Calu3 (cell line): ENCODE data around the gene S100A13. TPM values are rescaled to one million over a fixed set of nuclear protein-coding genes. Genes with fewer than 3 reads are reported as not detected.

ENCODE experiments used
- BruUV-seq: library from RNA; stranded (reverse); fragments of 400-500 nt; replicated peaks from 2 replicates; lab custom pipeline; 2021; lab: Mats Ljungman, UMichigan
- CTCF ChIA-PET: fragments of 300-600 bp; sonication (Branson Sonifier 250); formaldehyde crosslinking; loops from one replicate; lab custom pipeline; 2022; ENCODE audit warnings: antibody characterized with exemption; lab: Charles Lee
- DNase-seq: peaks from one replicate; pipeline ENCODE4 v3.0.0; 2022
- H3K27ac Mint-ChIP-seq: one replicate; pipeline ENCODE4 v1.8.0; 2022; ENCODE audit warnings: mixed read lengths; ENCODE audit not compliant: unreplicated experiment
- H3K27me3 Mint-ChIP-seq: one replicate; pipeline ENCODE4 v1.8.0; 2022; ENCODE audit warnings: mixed read lengths; ENCODE audit not compliant: unreplicated experiment
- H3K36me3 Mint-ChIP-seq: one replicate; pipeline ENCODE4 v1.8.0; 2022; ENCODE audit warnings: mild to moderate bottlenecking, moderate library complexity, mixed read lengths; ENCODE audit not compliant: insufficient read depth, unreplicated experiment
- H3K4me1 Mint-ChIP-seq: one replicate; pipeline ENCODE4 v1.8.0; 2022; ENCODE audit warnings: mild to moderate bottlenecking, low read depth, mixed read lengths; ENCODE audit not compliant: unreplicated experiment
- H3K4me3 Mint-ChIP-seq: one replicate; pipeline ENCODE4 v1.8.0; 2022; ENCODE audit warnings: mild to moderate bottlenecking, low read depth, moderate library complexity, mixed read lengths; ENCODE audit not compliant: unreplicated experiment
- H3K9me3 Mint-ChIP-seq: one replicate; pipeline ENCODE4 v1.8.0; 2022; ENCODE audit warnings: low read depth, mixed read lengths; ENCODE audit not compliant: unreplicated experiment
- CTCF ChIP-seq: fragments of 200-600 bp; IDR thresholded peaks from one replicate; pipeline ENCODE4 v1.8.0; 2022; ENCODE audit warnings: antibody characterized with exemption; ENCODE audit not compliant: unreplicated experiment
- intact Hi-C: fragments of 100-400 bp; cut with micrococcal nuclease; formaldehyde crosslinking; loops from one replicate; pipeline ENCODE4 v1.10.0; 2022; ENCODE audit not compliant: unreplicated experiment
- total RNA-seq: library from RNA; stranded (reverse); gene quantifications from 2 replicates; pipeline ENCODE4 v1.2.3, GENCODE V29; 2022

Gene S100A13
- total RNA-seq, 1 experiment from 2014 or later, result 104 TPM

- no peaks in the 10 kb centered on the region for H3K9me3 Mint-ChIP-seq
- peak overlapping the region; percentile 44 for H3K27ac Mint-ChIP-seq
- TF ChIP-seq CTCF, result no peak
- H3K4me1 Mint-ChIP-seq, result peaks cover 7% of the 10 kb centered on the region
- no peak overlapping the region for H3K4me3 Mint-ChIP-seq
- peaks cover 49% of the 10 kb centered on the region for H3K36me3 Mint-ChIP-seq
- CTCF ChIA-PET, result no interaction called here
- BruUV-seq, result no TSS peak
- H3K27me3 Mint-ChIP-seq, result no peaks in the 10 kb centered on the region
- DNase-seq, result no peak
- intact Hi-C loops, result no loop called here
Measured at GRCh38 chr1:153649863-153650235, 22.5 kb upstream of the S100A13 start.

GRCh38 chr1:153649137-153649862 is 22.0 kb upstream of the S100A13 start:
- TF ChIP-seq CTCF, result no peak
- no peaks in the 10 kb centered on the region for H3K27me3 Mint-ChIP-seq
- no peak for DNase-seq
- no peak overlapping the region for H3K4me3 Mint-ChIP-seq
- peaks cover 7% of the 10 kb centered on the region for H3K4me1 Mint-ChIP-seq
- TSS peak; percentile 5 for BruUV-seq
- peaks cover 52% of the 10 kb centered on the region for H3K36me3 Mint-ChIP-seq
- peak overlapping the region; percentile 44 for H3K27ac Mint-ChIP-seq
- CTCF ChIA-PET, result interaction anchor here (1.0 kb wide), 1 partner anchor 15 kb away, joined by 3 read pairs; the partner anchor contains the start of gene CHTOP
- intact Hi-C loops, result no loop called here
- no peaks in the 10 kb centered on the region for H3K9me3 Mint-ChIP-seq

GRCh38 chr1:153648000-153648643 is 20.8 kb upstream of the S100A13 start:
- CTCF ChIA-PET, result interaction anchor here (1.0 kb wide), 1 partner anchor 14 kb away, joined by 3 read pairs; the partner anchor contains the start of gene CHTOP
- no peak overlapping the region for H3K4me3 Mint-ChIP-seq
- peak overlapping the region; percentile 28 for H3K27ac Mint-ChIP-seq
- H3K9me3 Mint-ChIP-seq, result no peaks in the 10 kb centered on the region
- H3K4me1 Mint-ChIP-seq, result peaks cover 7% of the 10 kb centered on the region
- H3K27me3 Mint-ChIP-seq, result no peaks in the 10 kb centered on the region
- peaks cover 62% of the 10 kb centered on the region for H3K36me3 Mint-ChIP-seq
- intact Hi-C loops, result no loop called here
- no peak for TF ChIP-seq CTCF
- BruUV-seq, result no TSS peak
- no peak for DNase-seq

GRCh38 chr1:153647346-153647714 is 20.0 kb upstream of the S100A13 start:
- TF ChIP-seq CTCF, result no peak
- intact Hi-C loops, result no loop called here
- Mint-ChIP-seq H3K4me1 (peaks cover under 1% of the 10 kb centered on the region), H3K27me3 (no peaks in the 10 kb centered on the region), H3K9me3 (no peaks in the 10 kb centered on the region), H3K36me3 (peaks cover 65% of the 10 kb centered on the region), H3K27ac (peak overlapping the region; percentile 28), H3K4me3 (no peak overlapping the region)
- no TSS peak for BruUV-seq
- CTCF ChIA-PET, result no interaction called here
- no peak for DNase-seq
